BJ (cell line): ENCODE results near the gene NPSR1. TPM values are rescaled to one million over a fixed set of nuclear protein-coding genes. Genes with fewer than 3 reads are reported as not detected.

Experiments used
- CTCF ChIA-PET: fragments of 350-600 bp; formaldehyde crosslinking; extraction: SDS; loops from one replicate; lab custom pipeline; 2021; ENCODE audit warnings: antibody characterized with exemption, inconsistent platforms; lab: Yijun Ruan, JAX
- POLR2A ChIA-PET: fragments of 300-600 bp; sonication (Branson Sonifier 250); formaldehyde crosslinking; extraction: SDS; loops from one replicate; lab custom pipeline; 2021; ENCODE audit warnings: antibody characterized with exemption; lab: Charles Lee
- DNase-seq: peaks from one replicate; pipeline ENCODE4 v3.0.0-alpha.2; 2011; ENCODE audit warnings: low read depth
- H3K27me3 ChIP-seq: 2 replicates; pipeline ENCODE4 v1.6.0; 2011; ENCODE audit warnings: low read length; ENCODE audit not compliant: control insufficient read depth, insufficient read depth
- H3K36me3 ChIP-seq: 2 replicates; pipeline ENCODE4 v1.5.1; 2011; ENCODE audit warnings: low read length; ENCODE audit not compliant: control insufficient read depth, insufficient read depth
- H3K4me3 ChIP-seq: 2 replicates; pipeline ENCODE4 v1.5.1; 2011; ENCODE audit warnings: low read depth, mild to moderate bottlenecking, control low read depth, low read length
- CTCF ChIP-seq: IDR thresholded peaks from 2 replicates; pipeline ENCODE4 v1.5.1; 2011; ENCODE audit warnings: low read depth, mild to moderate bottlenecking, control low read depth, inconsistent platforms, low read length, moderate library complexity; ENCODE audit not compliant: insufficient read depth
- polyA plus RNA-seq: library from polyadenylated mRNA; depleted of rRNA; stranded (reverse); fragments of >200 nt; gene quantifications from 2 replicates; pipeline ENCODE4 v1.2.3, GENCODE V29; 2011

Gene NPSR1
- polyA plus RNA-seq, 1 experiment = not detected

- ChIA-PET POLR2A (no interaction called here), CTCF (no interaction called here)
- H3K36me3 ChIP-seq = no peaks in the 10 kb centered on the region
- H3K4me3 ChIP-seq = no peak overlapping the region
- H3K27me3 ChIP-seq = no peaks in the 10 kb centered on the region
- DNase-seq = no peak
- TF ChIP-seq CTCF = no peak
These were observed 4.2 kb downstream of the NPSR1 start for GRCh38 chr7:34662058-34662708.

GRCh38 chr7:34664755-34665154 is 6.7 kb downstream of the NPSR1 start:
- H3K27me3 ChIP-seq = no peaks in the 10 kb centered on the region
- TF ChIP-seq CTCF = no peak
- POLR2A ChIA-PET = no interaction called here
- H3K4me3 ChIP-seq = no peak overlapping the region
- CTCF ChIA-PET = interaction anchor here (0.9 to 1.1 kb wide), 2 partner anchors 8 to 10 kb away, joined by 3 to 4 read pairs; no protein-coding TSS in a partner anchor
- H3K36me3 ChIP-seq = no peaks in the 10 kb centered on the region
- no peak for DNase-seq

GRCh38 chr7:34672430-34672829 is 14.4 kb downstream of the NPSR1 start:
- TF ChIP-seq CTCF = no peak
- Histone ChIP-seq H3K27me3 (no peaks in the 10 kb centered on the region), H3K4me3 (no peak overlapping the region), H3K36me3 (no peaks in the 10 kb centered on the region)
- POLR2A ChIA-PET = no interaction called here
- CTCF ChIA-PET = interaction anchor here (0.9 kb wide), 2 partner anchors 8 to 14 kb away, joined by 3 read pairs; partner anchors contain the start of gene NPSR1
- no peak for DNase-seq

GRCh38 chr7:34673066-34673465 is 15.0 kb downstream of the NPSR1 start:
- no peak for DNase-seq
- Histone ChIP-seq H3K27me3 (no peaks in the 10 kb centered on the region), H3K36me3 (no peaks in the 10 kb centered on the region), H3K4me3 (no peak overlapping the region)
- TF ChIP-seq CTCF = no peak
- ChIA-PET CTCF (interaction anchor here (0.9 kb wide), 2 partner anchors 9 to 15 kb away, joined by 3 read pairs; partner anchors contain the start of gene NPSR1), POLR2A (no interaction called here)

- H3K36me3 ChIP-seq = no peaks in the 10 kb centered on the region
- no peak overlapping the region for H3K4me3 ChIP-seq
- TF ChIP-seq CTCF = peak; percentile 58
- CTCF ChIA-PET = interaction anchor here (0.8 to 1.5 kb wide), 5 partner anchors 8 to 23 kb away, joined by 3 read pairs; partner anchors contain the start of gene NPSR1
- POLR2A ChIA-PET = no interaction called here
- H3K27me3 ChIP-seq = no peaks in the 10 kb centered on the region
- DNase-seq = no peak
These were observed 17.8 kb downstream of the NPSR1 start for GRCh38 chr7:34675749-34676374.
